ENCODE measurements around the gene ANKRD44. TPM values are rescaled to one million over a fixed set of nuclear protein-coding genes. Genes with fewer than 3 reads are reported as not detected.

The ANKRD44 gene
- total RNA-seq, 2 donors from 2014 or later = 7.0 to 10.1 TPM

GRCh38 chr2:196980473-196980872, 330.1 kb downstream of the ANKRD44 start:
- Histone ChIP-seq H3K36me3 (no peaks in the 10 kb centered on the region), H3K27ac (no peak overlapping the region), H3K4me1 (no peaks in the 10 kb centered on the region), H3K27me3 (no peaks in the 10 kb centered on the region), H3K9me3 (no peaks in the 10 kb centered on the region), H3K4me3 (no peak overlapping the region)
- no peak for DNase-seq (ENCODE audit: low spot score)
- TF ChIP-seq, protein P1, sequence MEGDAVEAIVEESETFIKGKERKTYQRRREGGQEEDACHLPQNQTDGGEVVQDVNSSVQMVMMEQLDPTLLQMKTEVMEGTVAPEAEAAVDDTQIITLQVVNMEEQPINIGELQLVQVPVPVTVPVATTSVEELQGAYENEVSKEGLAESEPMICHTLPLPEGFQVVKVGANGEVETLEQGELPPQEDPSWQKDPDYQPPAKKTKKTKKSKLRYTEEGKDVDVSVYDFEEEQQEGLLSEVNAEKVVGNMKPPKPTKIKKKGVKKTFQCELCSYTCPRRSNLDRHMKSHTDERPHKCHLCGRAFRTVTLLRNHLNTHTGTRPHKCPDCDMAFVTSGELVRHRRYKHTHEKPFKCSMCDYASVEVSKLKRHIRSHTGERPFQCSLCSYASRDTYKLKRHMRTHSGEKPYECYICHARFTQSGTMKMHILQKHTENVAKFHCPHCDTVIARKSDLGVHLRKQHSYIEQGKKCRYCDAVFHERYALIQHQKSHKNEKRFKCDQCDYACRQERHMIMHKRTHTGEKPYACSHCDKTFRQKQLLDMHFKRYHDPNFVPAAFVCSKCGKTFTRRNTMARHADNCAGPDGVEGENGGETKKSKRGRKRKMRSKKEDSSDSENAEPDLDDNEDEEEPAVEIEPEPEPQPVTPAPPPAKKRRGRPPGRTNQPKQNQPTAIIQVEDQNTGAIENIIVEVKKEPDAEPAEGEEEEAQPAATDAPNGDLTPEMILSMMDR (IDR thresholded peaks at IDR 0.05) = no peak

DNA sequence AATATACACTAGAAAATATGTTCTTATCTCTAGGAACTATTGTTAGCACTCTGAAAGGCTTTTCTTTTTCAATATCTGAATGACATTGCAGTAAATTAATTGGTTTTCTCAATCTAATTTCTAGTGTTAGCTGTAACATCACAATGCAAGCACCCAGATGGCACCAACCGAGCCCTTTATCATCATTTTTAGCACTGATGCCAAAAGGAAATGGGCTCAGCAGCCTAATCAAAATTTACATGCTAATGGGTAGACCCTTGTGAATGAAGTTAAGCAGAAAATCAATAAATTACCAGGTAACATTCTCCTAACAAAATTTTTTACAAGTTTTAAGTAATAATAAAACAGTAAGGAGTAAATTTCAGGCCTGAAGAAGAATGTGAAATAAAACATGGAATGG, 330.6 kb downstream of the ANKRD44 start:
- Histone ChIP-seq H3K4me3 (no peak overlapping the region), H3K36me3 (no peaks in the 10 kb centered on the region), H3K9me3 (no peaks in the 10 kb centered on the region), H3K4me1 (no peaks in the 10 kb centered on the region), H3K27ac (no peak overlapping the region), H3K27me3 (no peaks in the 10 kb centered on the region)
- TF ChIP-seq, protein P1 (IDR thresholded peaks at IDR 0.05) = no peak
- no peak for DNase-seq (ENCODE audit: low spot score)

DNA sequence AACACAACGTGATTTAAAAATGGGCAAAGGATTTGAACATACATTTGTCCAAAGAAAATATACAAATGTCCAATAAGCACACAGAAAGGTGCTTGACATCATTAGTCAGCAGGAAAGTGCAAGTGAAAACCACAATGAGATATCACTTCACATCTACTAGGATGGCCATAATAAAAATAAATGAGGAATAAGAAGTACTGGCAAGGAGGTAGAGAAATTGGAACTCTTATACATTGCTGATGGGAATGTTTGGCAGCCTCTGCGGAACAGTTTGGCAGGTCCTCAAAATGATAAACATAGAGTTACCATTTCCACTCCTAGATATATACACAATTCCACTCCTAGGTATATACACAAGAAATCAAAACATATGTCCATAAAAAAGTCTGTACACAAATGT, 333.1 kb downstream of the ANKRD44 start:
- H3K9me3 ChIP-seq = no peaks in the 10 kb centered on the region
- TF ChIP-seq, protein P1 (IDR thresholded peaks at IDR 0.05) = no peak
- no peak for DNase-seq (ENCODE audit: low spot score)
- no peaks in the 10 kb centered on the region for H3K36me3 ChIP-seq
- no peak overlapping the region for H3K27ac ChIP-seq
- no peaks in the 10 kb centered on the region for H3K27me3 ChIP-seq
- no peak overlapping the region for H3K4me3 ChIP-seq
- no peaks in the 10 kb centered on the region for H3K4me1 ChIP-seq

- Histone ChIP-seq H3K4me3 (no peak overlapping the region), H3K9me3 (no peaks in the 10 kb centered on the region), H3K27ac (no peak overlapping the region), H3K36me3 (no peaks in the 10 kb centered on the region), H3K27me3 (no peaks in the 10 kb centered on the region), H3K4me1 (no peaks in the 10 kb centered on the region)
- TF ChIP-seq, protein P1 (IDR thresholded peaks at IDR 0.05) = no peak
- DNase-seq (ENCODE audit: low spot score) = no peak
These were observed 335.6 kb downstream of the ANKRD44 start for GRCh38 chr2:196974970-196975369.

- Histone ChIP-seq H3K9me3 (no peaks in the 10 kb centered on the region), H3K27me3 (no peaks in the 10 kb centered on the region), H3K4me3 (no peak overlapping the region), H3K4me1 (no peaks in the 10 kb centered on the region), H3K36me3 (no peaks in the 10 kb centered on the region), H3K27ac (no peak overlapping the region)
- TF ChIP-seq, protein P1 (IDR thresholded peaks at IDR 0.05) = no peak
- DNase-seq (ENCODE audit: low spot score) = no peak
These were observed 338.9 kb downstream of the ANKRD44 start for GRCh38 chr2:196971574-196972279.

- no peak overlapping the region for H3K27ac ChIP-seq
- DNase-seq (ENCODE audit: low spot score) = no peak
- TF ChIP-seq, protein P1 (IDR thresholded peaks at IDR 0.05) = no peak
- H3K4me1 ChIP-seq = no peaks in the 10 kb centered on the region
- no peak overlapping the region for H3K4me3 ChIP-seq
- H3K9me3 ChIP-seq = no peaks in the 10 kb centered on the region
- H3K27me3 ChIP-seq = no peaks in the 10 kb centered on the region
- H3K36me3 ChIP-seq = no peaks in the 10 kb centered on the region
These were observed 340.5 kb downstream of the ANKRD44 start for GRCh38 chr2:196970099-196970498.

All from right atrium auricular region (tissue), 2 donors.